Measurements from ENCODE around the gene WDR46. TPM values are rescaled to one million over a fixed set of nuclear protein-coding genes. Genes with fewer than 3 reads are reported as not detected.

Gene WDR46
- total and polyA plus RNA-seq, 4 donors, result 31.7 to 60.5 (median 52.8) TPM

DNA sequence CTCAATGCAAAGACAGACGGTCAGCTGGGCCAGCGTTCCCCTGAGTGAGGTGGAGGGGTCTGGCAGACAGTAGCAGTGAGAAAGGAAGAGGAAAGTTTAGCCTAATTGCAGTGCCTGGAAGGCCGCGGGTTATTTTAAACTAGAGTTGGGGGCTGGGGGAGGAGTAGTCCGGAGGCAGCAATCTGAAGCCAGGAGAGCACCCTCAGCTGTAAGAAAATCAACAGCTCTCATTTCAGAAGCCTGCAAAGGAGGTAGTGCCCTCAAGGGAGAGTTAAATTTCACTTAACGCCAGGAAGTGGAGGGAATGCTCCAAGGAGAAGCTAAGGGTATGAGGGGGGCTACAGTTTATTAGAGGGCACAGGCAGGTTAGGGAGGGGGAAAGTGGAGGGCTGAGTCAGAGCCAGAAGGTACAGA lies 53.8 kb downstream of the WDR46 start:
- Histone ChIP-seq H3K9me3 (ENCODE audit: control insufficient read depth, insufficient read depth, low read length) (no peaks in the 10 kb centered on the region), H3K4me3 (ENCODE audit: low read depth, low read length) (no peak overlapping the region), H3K36me3 (ENCODE audit: control insufficient read depth, insufficient read depth, low read length) (no peaks in the 10 kb centered on the region), H3K4me1 (ENCODE audit: control insufficient read depth, insufficient read depth, low read length) (no peaks in the 10 kb centered on the region), H3K27ac (ENCODE audit: low read depth, low read length) (no peak overlapping the region), H3K27me3 (ENCODE audit: control insufficient read depth, insufficient read depth, low read length) (peaks cover 7% of the 10 kb centered on the region)
- WGBS (ENCODE audit: insufficient coverage), result 8% methylated on average over 5 of the region's 6 CpGs
- peak in 1 of 6 donors; percentile 47 for DNase-seq (ENCODE audit: low read depth in 4 of 6, low spot score in 6 of 6)

Other genes starting within 250 kb of the WDR46 start
- 10 to 100 TPM; 19.8 to 23.1 TPM for gene HLA-DPA1, start 215.6 kb downstream of the WDR46 start, total RNA-seq
- gene HLA-DPA1, start 215.6 kb downstream of the WDR46 start, polyA plus RNA-seq (ENCODE audit: insufficient read length in 2 of 2), result 10 to 100 TPM in 1 of 2 donors, 1 to 10 TPM in 1; 6.6 to 13.7 TPM
- 10 to 100 TPM; 15.4 to 21.3 TPM for gene HLA-DPB1, start 213.2 kb downstream of the WDR46 start, total RNA-seq
- 10 to 100 TPM; 10.5 to 11.4 TPM for gene HLA-DPB1, start 213.2 kb downstream of the WDR46 start, polyA plus RNA-seq (ENCODE audit: insufficient read length in 2 of 2)
- gene COL11A2, start 96.8 kb downstream of the WDR46 start, total RNA-seq, result 1 to 10 TPM; 2.8 to 4.9 TPM
- 10 to 100 TPM; 10.4 to 12.6 TPM for gene COL11A2, start 96.8 kb downstream of the WDR46 start, polyA plus RNA-seq (ENCODE audit: insufficient read length in 2 of 2)
- gene RXRB, start 88.6 kb downstream of the WDR46 start, total RNA-seq, result 10 to 100 TPM; 19.2 to 32.3 TPM
- gene RXRB, start 88.6 kb downstream of the WDR46 start, polyA plus RNA-seq (ENCODE audit: insufficient read length in 2 of 2), result 10 to 100 TPM; 61.6 to 79.0 TPM
- gene SLC39A7, start 88.4 kb downstream of the WDR46 start, total RNA-seq, result 10 to 100 TPM; 55.0 to 87.3 TPM
- gene SLC39A7, start 88.4 kb downstream of the WDR46 start, polyA plus RNA-seq (ENCODE audit: insufficient read length in 2 of 2), result 100 to 1,000 TPM in 1 of 2 donors, 10 to 100 TPM in 1; 86.7 to 103 TPM
- 10 to 100 TPM in 1 of 2 donors, 1 to 10 TPM in 1; 7.8 to 24.8 TPM for gene HSD17B8, start 84.6 kb downstream of the WDR46 start, total RNA-seq
- gene HSD17B8, start 84.6 kb downstream of the WDR46 start, polyA plus RNA-seq (ENCODE audit: insufficient read length in 2 of 2), result 10 to 100 TPM in 1 of 2 donors, 1 to 10 TPM in 1; 8.5 to 10.5 TPM
- 10 to 100 TPM; 19.0 to 43.9 TPM for gene RING1, start 80.7 kb downstream of the WDR46 start, total RNA-seq
- gene RING1, start 80.7 kb downstream of the WDR46 start, polyA plus RNA-seq (ENCODE audit: insufficient read length in 2 of 2), result 10 to 100 TPM; 63.3 to 71.0 TPM
- 10 to 100 TPM; 35.4 to 49.3 TPM for gene VPS52, start 17.4 kb downstream of the WDR46 start, total RNA-seq
- 10 to 100 TPM; 69.2 to 87.3 TPM for gene VPS52, start 17.4 kb downstream of the WDR46 start, polyA plus RNA-seq (ENCODE audit: insufficient read length in 2 of 2)
- gene RPS18, start 17.2 kb downstream of the WDR46 start, total RNA-seq, result 1,000 to 10,000 TPM; 1,293 to 3,565 TPM
- gene RPS18, start 17.2 kb downstream of the WDR46 start, polyA plus RNA-seq (ENCODE audit: insufficient read length in 2 of 2), result 1,000 to 10,000 TPM; 1,607 to 1,704 TPM
- 10 to 100 TPM in 1 of 2 donors, 1 to 10 TPM in 1; 5.8 to 12.9 TPM for gene B3GALT4, start 12.1 kb downstream of the WDR46 start, total RNA-seq
- 1 to 10 TPM; 6.2 to 8.1 TPM for gene B3GALT4, start 12.1 kb downstream of the WDR46 start, polyA plus RNA-seq (ENCODE audit: insufficient read length in 2 of 2)
- gene PFDN6, start 362 bp upstream of the WDR46 start, total RNA-seq, result 10 to 100 TPM; 30.4 to 54.4 TPM
- gene PFDN6, start 362 bp upstream of the WDR46 start, polyA plus RNA-seq (ENCODE audit: insufficient read length in 2 of 2), result 10 to 100 TPM; 78.5 to 80.2 TPM
- 10 to 100 TPM; 23.6 to 63.8 TPM for gene RGL2, start 9.7 kb upstream of the WDR46 start, total RNA-seq
- 100 to 1,000 TPM; 101 to 119 TPM for gene RGL2, start 9.7 kb upstream of the WDR46 start, polyA plus RNA-seq (ENCODE audit: insufficient read length in 2 of 2)
- 10 to 100 TPM; 42.8 to 48.0 TPM for gene TAPBP, start 24.8 kb upstream of the WDR46 start, total RNA-seq
- gene TAPBP, start 24.8 kb upstream of the WDR46 start, polyA plus RNA-seq (ENCODE audit: insufficient read length in 2 of 2), result 10 to 100 TPM; 41.3 to 49.2 TPM
- 10 to 100 TPM; 16.4 to 26.8 TPM for gene ZBTB22, start 28.5 kb upstream of the WDR46 start, total RNA-seq
- 10 to 100 TPM; 25.3 to 25.4 TPM for gene ZBTB22, start 28.5 kb upstream of the WDR46 start, polyA plus RNA-seq (ENCODE audit: insufficient read length in 2 of 2)
- 10 to 100 TPM; 18.0 to 35.5 TPM for gene DAXX, start 33.7 kb upstream of the WDR46 start, total RNA-seq
- gene DAXX, start 33.7 kb upstream of the WDR46 start, polyA plus RNA-seq (ENCODE audit: insufficient read length in 2 of 2), result 10 to 100 TPM; 50.8 to 51.9 TPM
- 10 to 100 TPM in 1 of 2 donors, 1 to 10 TPM in 1; 6.7 to 12.9 TPM for gene KIFC1, start 102.6 kb upstream of the WDR46 start, total RNA-seq
- 10 to 100 TPM; 18.0 to 25.9 TPM for gene KIFC1, start 102.6 kb upstream of the WDR46 start, polyA plus RNA-seq (ENCODE audit: insufficient read length in 2 of 2)
- gene PHF1, start 121.8 kb upstream of the WDR46 start, total RNA-seq, result 10 to 100 TPM; 17.2 to 55.4 TPM
- 100 to 1,000 TPM; 116 to 128 TPM for gene PHF1, start 121.8 kb upstream of the WDR46 start, polyA plus RNA-seq (ENCODE audit: insufficient read length in 2 of 2)
- gene CUTA, start 128.9 kb upstream of the WDR46 start, total RNA-seq, result 100 to 1,000 TPM in 1 of 2 donors, 10 to 100 TPM in 1; 64.9 to 202 TPM
- gene CUTA, start 128.9 kb upstream of the WDR46 start, polyA plus RNA-seq (ENCODE audit: insufficient read length in 2 of 2), result 100 to 1,000 TPM; 211 to 241 TPM
- gene SYNGAP1, start 130.8 kb upstream of the WDR46 start, total RNA-seq, result 10 to 100 TPM; 11.5 to 21.0 TPM
- 10 to 100 TPM; 84.7 to 98.9 TPM for gene SYNGAP1, start 130.8 kb upstream of the WDR46 start, polyA plus RNA-seq (ENCODE audit: insufficient read length in 2 of 2)
- gene ZBTB9, start 165.3 kb upstream of the WDR46 start, total RNA-seq, result 10 to 100 TPM in 1 of 2 donors, 1 to 10 TPM in 1; 7.1 to 13.1 TPM
- 10 to 100 TPM; 12.6 to 14.1 TPM for gene ZBTB9, start 165.3 kb upstream of the WDR46 start, polyA plus RNA-seq (ENCODE audit: insufficient read length in 2 of 2)